GM18951 (cell line): ENCODE results near the gene FAM13A.
"Not testable (repeated sequence)": the region's sequence is repeated elsewhere in the genome, so short reads cannot be mapped to it uniquely, and the experiment has no call there.

Source experiments
- POLR2A ChIP-seq: IDR thresholded peaks from 4 replicates; pipeline ENCODE4 v1.6.1; 2011; ENCODE audit warnings: mild to moderate bottlenecking; ENCODE audit not compliant: insufficient read length, insufficient read depth; ENCODE audit errors: extremely low read depth
- in situ Hi-C: fragments of 300-500 bp; cut with MboI; formaldehyde crosslinking; loops from one replicate; pipeline ENCODE4 v1.12.0; 2022; ENCODE audit warnings: low sequenced_read_pairs, mixed read lengths, inconsistent platforms; ENCODE audit not compliant: unreplicated experiment

Gene FAM13A

DNA sequence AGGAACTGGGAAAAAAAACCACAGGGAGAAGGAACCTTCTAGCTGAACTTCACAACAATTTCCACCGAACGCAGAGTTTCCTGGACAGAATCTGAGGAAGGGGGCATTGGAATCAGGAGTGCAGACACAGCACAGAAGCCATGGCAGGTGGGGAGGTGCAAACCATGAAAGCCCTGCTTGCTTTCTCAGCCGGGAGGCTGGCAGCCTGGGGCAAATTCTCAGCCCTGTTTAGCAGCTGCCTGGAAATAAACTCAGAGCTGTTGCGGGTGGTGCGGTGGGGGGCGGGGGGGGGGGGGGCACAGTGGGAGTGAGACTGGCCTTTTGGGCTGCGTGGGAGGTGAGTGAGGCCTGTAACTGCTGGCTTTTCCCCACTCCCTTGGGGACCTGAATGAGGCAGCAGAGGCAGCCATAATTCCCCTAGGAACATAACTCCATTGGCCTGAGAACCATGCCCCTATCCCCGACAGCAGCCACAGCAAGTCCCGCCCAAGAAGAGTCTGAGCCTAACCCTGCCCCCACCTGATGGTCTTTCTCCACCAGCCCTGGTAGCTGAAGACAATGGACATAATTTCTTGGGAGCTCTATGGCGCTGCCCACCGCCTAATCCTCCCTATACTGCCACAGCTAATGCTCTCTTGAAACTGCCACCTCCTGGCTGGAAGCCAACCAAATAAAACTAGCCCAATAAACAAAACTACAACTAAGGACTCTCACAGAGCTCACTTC is 176.3 kb downstream of the FAM13A start:
- in situ Hi-C loops, result no loop called here
- no peak for TF ChIP-seq POLR2A

DNA sequence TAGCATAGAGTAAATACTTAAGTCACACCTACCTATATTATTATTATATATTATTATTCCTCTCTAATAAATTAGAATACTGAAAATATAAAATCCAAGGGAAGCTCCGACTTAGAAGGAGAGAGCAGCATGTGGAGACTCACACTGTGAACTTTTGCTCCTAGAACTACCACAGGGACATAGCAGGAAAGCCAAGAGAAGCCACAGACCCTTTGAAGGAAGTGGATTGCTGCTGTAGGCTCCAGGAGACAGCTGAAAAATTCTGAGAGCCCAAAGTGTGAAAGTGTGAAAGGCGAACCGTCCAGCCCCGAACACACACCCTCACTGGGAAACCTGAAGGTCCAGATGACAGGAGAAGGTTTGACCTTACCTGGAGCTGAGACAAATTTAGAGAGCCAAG is 177.0 kb downstream of the FAM13A start:
- TF ChIP-seq POLR2A, result no peak
- in situ Hi-C loops, result no loop called here

DNA sequence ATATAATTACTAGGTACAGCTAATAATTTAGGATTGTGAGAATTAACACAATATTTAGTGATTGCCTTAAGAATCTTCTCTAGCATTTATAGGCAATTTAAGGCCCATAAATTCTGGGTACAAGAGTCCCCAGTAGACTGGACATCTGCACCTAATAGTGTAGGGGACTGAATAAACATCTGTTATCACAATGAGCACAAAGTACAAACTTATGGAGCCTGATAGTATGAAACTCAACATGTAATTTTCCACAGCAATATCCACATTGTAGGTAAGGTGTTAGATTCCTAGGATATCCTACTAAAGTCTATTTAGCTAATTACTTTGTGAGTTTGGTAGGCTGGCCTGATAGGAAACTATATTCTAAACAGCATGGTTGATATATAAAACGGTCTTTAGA is 178.3 kb downstream of the FAM13A start:
- no peak for TF ChIP-seq POLR2A

DNA sequence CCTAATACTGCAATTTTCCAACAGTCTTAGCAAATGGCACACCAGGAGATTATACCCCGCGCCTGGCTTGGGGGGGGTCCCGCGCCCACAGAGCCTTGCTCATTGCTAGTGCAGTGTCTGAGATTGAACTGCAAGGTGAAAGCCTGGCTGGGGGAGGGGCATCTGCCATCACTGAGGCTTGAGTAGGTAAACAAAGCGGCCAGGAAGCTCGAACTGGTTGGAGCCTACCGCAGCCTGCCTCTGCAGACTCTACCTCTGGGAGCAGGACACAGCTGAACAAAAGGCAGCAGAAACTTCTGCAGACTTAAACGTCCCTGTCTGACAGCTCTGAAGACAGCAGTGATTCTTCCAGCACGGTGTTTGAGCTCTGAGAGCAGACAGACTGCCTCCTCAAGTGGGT is 186.6 kb downstream of the FAM13A start:
- in situ Hi-C loops, result no loop called here
- TF ChIP-seq POLR2A, result no peak

More for the DNA sequence above, 178.3 kb downstream of the FAM13A start:
- in situ Hi-C loops, result no loop called here

DNA sequence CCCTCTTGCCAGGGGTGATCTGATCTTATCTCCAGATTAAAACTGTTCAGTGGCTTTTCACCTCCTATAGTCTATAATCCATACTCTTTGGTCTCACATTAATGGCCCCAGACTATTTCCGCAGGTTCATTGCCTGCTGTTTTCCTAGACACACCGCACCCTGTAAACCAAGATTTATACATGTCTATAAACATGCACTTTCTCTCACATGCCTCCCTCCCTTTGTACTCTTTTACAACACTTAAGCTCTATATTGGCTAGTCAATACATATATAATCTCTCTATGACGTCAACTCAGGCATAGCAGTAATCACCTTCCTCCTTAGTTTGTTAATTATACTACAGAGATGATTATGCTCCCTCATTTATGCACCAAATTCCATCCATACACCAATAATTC is 188.5 kb downstream of the FAM13A start:
- in situ Hi-C loops, result no loop called here
- TF ChIP-seq POLR2A, result no peak

DNA sequence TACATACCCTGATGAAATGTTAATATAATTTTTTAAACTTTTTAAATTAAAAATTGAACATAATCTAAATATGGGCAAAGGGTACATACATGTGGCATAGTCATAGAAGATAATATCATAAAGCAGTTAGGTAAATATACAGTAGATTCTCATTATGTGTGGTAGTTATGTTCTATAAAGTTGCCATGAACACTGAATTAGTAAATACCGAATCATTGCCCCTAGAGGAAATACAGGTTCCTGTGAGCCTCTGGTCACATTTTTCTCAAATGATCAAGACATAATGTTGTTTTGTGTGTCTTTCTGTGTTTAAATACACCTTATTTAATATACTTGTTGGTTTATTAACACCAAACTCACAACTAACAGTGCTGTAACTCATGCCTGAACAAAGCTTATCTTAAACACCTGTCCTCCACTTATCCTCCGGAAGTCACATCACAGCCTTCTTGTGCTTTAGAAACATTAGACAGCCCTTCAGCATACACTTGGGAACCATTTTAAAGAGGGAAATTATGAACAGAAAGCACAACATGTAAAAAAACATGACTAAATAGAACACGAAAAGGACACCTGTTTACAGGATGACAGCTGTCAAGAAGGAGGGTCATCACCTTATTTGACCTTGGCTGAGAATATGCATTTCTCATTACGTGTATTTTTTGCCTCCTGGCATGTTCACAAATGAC is 190.0 kb downstream of the FAM13A start:
- in situ Hi-C loops, result no loop called here
- TF ChIP-seq POLR2A, result no peak

DNA sequence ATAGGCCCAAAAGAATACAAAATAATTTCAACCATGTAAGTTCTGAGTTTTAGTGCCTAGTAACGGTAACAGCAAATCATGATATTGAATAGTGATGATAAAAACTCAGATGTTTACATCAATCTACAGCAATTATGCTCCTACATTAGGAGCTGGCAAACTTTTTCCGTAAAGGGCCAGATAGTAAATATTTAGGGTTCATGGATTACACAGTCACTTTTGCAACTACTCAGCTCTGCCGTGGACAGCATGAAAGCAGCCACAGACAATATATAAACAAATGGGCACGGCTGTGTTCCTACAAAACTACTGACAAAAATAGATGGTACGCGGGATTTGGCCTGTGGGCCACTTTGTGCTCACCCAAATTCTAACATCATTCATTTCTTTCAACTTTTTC is 191.5 kb downstream of the FAM13A start:
- in situ Hi-C loops, result no loop called here

DNA sequence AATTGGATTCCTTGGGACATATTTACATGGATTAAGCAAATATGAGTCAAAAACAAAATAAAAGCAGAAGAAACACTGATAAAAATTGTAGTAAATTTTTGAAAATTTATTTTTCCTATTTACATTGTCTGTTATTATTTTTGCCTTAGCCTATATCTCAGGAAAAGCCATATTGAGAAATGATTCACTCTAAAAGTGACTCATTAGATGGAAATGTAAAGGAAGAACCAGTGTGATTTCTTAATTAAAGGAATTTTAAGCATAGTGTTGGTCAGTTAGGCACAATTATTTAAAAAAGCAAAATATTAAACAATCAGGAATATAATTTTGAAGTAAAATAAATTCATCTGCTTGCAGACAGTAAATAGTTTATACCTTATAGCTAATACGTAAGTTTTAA is 191.9 kb downstream of the FAM13A start:
- TF ChIP-seq POLR2A, result no peak
- in situ Hi-C loops, result no loop called here

More for the DNA sequence above, 191.5 kb downstream of the FAM13A start:
- TF ChIP-seq POLR2A, result no peak

DNA sequence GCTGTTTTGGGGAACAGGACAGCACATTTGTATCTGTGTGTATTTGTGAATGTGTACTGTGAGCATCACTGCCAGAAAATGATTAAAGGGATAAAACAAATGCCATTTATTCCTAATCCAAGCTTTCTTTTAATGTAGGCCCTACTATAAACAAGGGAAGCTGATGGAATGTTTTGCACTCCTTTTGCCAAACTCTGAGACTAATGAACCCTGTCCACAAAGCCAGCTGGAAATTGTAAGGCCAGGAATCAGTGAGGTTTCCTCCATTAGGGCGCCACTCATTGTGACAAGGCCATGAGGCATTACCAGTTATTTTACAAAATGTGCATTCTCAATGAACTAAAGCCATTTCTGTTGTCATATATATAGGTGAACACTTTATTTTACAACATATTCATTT is 196.4 kb downstream of the FAM13A start:
- in situ Hi-C loops, result no loop called here

DNA sequence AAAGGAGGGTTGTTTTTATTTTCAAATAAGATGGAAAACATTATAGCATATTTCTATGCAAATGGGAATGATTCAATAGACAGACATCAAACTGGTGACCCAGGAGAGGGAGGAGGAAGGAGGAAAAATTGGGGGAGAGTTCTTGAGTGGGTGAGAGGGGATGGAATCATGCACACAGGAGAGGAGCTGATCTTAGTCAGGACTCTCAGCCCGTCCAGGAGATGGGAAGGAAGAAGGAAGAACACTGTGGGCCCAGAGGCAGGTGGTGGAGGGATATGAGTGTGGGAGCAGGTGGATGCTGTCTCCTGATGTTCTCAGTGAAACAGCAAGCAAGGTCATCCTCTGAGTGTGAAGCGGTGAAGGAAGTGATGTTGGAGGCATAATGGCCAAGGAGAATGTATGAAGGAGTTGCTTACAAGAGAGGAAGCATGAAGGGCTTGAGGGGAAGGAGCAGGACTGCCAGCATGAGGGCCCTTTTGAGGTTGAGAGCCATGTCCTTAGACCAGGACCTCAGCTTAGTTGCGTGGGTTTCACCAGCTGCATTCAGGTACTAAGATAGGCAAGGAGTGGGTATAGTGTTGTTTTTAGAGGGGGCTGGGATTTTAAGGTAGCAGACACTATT is 197.7 kb downstream of the FAM13A start:
- in situ Hi-C loops, result no loop called here
- no peak for TF ChIP-seq POLR2A

More for the DNA sequence above, 196.4 kb downstream of the FAM13A start:
- TF ChIP-seq POLR2A, result no peak

DNA sequence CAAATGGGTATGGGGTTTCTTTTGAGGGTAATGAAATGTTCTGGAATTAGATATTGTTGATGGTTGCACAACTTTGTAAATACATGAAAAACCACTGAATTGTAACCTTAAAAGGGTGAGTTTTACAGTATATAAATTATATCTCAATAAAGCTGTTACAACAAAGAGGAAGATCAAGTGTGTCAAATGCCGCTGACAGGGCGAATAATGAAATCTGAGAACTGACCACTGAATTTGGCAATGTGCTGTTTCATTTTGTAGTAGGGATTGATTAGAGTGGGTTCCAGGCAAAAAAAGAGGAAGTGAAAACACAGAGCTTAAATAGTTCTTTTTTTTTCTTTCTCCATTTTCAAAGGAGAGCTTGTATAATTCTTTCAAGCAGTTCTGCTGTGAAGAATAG is 198.2 kb downstream of the FAM13A start:
- in situ Hi-C loops, result no loop called here
- no peak for TF ChIP-seq POLR2A

DNA sequence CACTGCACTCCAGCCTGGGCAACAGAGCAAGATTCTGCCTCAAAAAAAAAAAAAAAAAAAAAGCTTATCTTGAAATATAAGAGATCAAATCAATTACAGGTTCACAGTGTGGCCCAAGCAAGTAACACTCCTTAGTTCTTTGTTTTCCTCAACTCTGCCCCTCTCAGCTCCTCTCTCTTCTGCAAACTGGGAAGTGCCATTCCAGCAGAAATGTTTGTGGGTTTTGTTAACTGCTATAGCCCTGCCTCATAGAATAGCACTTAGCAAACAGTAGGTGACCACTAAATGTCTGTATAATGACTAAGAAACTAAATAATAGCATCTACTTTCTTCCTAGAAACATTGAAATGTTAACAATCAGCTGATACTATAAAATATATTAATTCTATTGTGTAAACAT is 199.4 kb downstream of the FAM13A start:
- in situ Hi-C loops, result no loop called here

DNA sequence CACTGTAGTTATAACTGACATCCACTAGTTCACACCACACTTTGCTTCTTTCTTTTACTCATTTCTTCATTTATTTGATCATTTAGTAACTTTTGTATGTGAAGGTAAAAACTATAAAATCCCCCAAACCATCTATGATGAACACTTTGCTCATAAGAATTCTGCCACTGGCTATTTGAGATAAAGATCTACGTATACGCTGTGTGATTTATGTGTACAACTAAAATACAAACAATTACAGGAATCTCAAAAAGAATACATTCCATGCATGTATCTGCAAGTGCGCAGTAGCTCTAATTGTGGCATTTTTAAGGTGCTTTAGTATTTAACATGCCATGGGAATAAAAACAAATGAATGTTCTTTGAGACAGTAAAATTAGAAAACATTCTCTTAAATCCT is 202.5 kb downstream of the FAM13A start:
- in situ Hi-C loops, result no loop called here
- no peak for TF ChIP-seq POLR2A

More for the DNA sequence above, 199.4 kb downstream of the FAM13A start:
- TF ChIP-seq POLR2A, result no peak

DNA sequence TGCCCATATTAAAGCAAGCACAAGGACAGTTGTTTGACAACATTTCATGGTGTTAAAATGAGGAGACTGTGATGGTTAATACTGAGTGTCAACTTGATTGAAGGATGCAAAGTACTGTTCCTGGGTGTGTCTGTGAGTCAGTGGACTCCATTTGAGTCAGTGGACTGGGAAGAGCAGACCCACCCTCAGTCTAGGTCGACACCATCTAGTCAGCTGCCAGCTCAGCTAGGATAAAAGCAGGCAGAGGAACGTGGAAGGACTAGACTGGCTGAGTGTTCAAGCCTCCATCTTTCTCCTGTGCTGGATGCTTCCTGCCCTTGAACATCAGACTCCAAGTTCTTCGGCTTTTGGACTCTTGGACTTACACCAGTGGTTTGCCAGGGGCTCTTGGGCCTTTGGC is 203.4 kb downstream of the FAM13A start:
- in situ Hi-C loops, result not testable (repeated sequence)
